DOHH2 (cell line): ENCODE measurements around the gene UBE2QL1.

Experiments used
- H3F3A ChIP-seq: fragments of 200-600 bp; sonication (generic), shearing (Covaris generic); 2 replicates; pipeline ENCODE4 v1.6.0; 2016; ENCODE audit warnings: antibody characterized with exemption, mild to moderate bottlenecking; ENCODE audit not compliant: control insufficient read depth, insufficient read depth
- H3K27ac ChIP-seq: fragments of 200-600 bp; sonication (generic); 2 replicates; pipeline ENCODE4 v1.5.1; 2014; ENCODE audit warnings: low read depth, mild to moderate bottlenecking, low read length, moderate library complexity
- H3K27me3 ChIP-seq: fragments of 200-600 bp; sonication (generic); 2 replicates; pipeline ENCODE4 v1.6.1; 2014; ENCODE audit warnings: mild to moderate bottlenecking, low read length, mixed read lengths; ENCODE audit not compliant: control insufficient read depth
- H3K36me3 ChIP-seq: fragments of 200-600 bp; sonication (generic); 2 replicates; pipeline ENCODE4 v1.6.1; 2014; ENCODE audit warnings: mild to moderate bottlenecking, low read length, moderate library complexity, mixed read lengths; ENCODE audit not compliant: control insufficient read depth
- H3K4me1 ChIP-seq: fragments of 200-600 bp; sonication (generic); 2 replicates; pipeline ENCODE4 v1.6.1; 2014; ENCODE audit warnings: mild to moderate bottlenecking, low read length, mixed read lengths; ENCODE audit not compliant: control insufficient read depth
- H3K4me2 ChIP-seq: fragments of 200-600 bp; sonication (generic); 2 replicates; pipeline ENCODE4 v1.6.0; 2014; ENCODE audit warnings: mild to moderate bottlenecking, low read length, moderate library complexity
- H3K4me3 ChIP-seq: fragments of 200-600 bp; sonication (generic); 2 replicates; pipeline ENCODE4 v1.5.1; 2014; ENCODE audit warnings: mild to moderate bottlenecking, low read length, mixed read lengths
- H3K79me2 ChIP-seq: fragments of 200-600 bp; sonication (generic); 2 replicates; pipeline ENCODE4 v1.6.1; 2014; ENCODE audit warnings: mild to moderate bottlenecking, low read length, mixed read lengths; ENCODE audit not compliant: control insufficient read depth
- H3K9me2 ChIP-seq: fragments of 200-600 bp; sonication (generic); replicated peaks from 2 replicates; pipeline ENCODE4 v1.6.1; 2014; ENCODE audit warnings: mild to moderate bottlenecking, low read length, mixed read lengths; ENCODE audit not compliant: control insufficient read depth
- H3K9me3 ChIP-seq: fragments of 200-600 bp; sonication (generic); 2 replicates; pipeline ENCODE4 v1.6.1; 2014; ENCODE audit warnings: antibody characterized with exemption, low read length, mixed read lengths; ENCODE audit not compliant: control insufficient read depth, insufficient read depth
- H4K20me1 ChIP-seq: fragments of 200-600 bp; sonication (generic); 2 replicates; pipeline ENCODE4 v1.6.0; 2014; ENCODE audit warnings: low read depth, mild to moderate bottlenecking, antibody characterized with exemption, low read length, moderate library complexity; ENCODE audit not compliant: control insufficient read depth, insufficient read depth
- CTCF ChIP-seq: fragments of 200-600 bp; sonication (generic); IDR thresholded peaks from one replicate; pipeline ENCODE4 v1.5.1; 2014; ENCODE audit warnings: antibody characterized with exemption, mild to moderate bottlenecking, low read depth, low read length; ENCODE audit not compliant: poor library complexity, severe bottlenecking
- EZH2phosphoT487 ChIP-seq: fragments of 200-600 bp; sonication (generic); IDR thresholded peaks from 2 replicates; pipeline ENCODE4 v1.6.1; 2017; ENCODE audit warnings: borderline replicate concordance, mild to moderate bottlenecking, antibody characterized with exemption, low read length, moderate library complexity, mixed read lengths

UBE2QL1 gene

GRCh38 chr5:6449465-6450158 is 953 bp downstream of the UBE2QL1 start:
- Histone ChIP-seq H3F3A (no peaks in the 10 kb centered on the region), H3K79me2 (no peaks in the 10 kb centered on the region), H3K4me3 (no peak overlapping the region), H3K4me2 (no peak overlapping the region), H3K27me3 (peaks cover 15% of the 10 kb centered on the region), H3K36me3 (no peaks in the 10 kb centered on the region), H4K20me1 (no peaks in the 10 kb centered on the region), H3K9me2 (no peaks in the 10 kb centered on the region), H3K27ac (no peak overlapping the region), H3K9me3 (peaks cover 11% of the 10 kb centered on the region), H3K4me1 (no peaks in the 10 kb centered on the region)
- TF ChIP-seq EZH2phosphoT487 (no peak), CTCF (no peak)

- Histone ChIP-seq H3K9me2 (no peaks in the 10 kb centered on the region), H3K79me2 (no peaks in the 10 kb centered on the region), H3K9me3 (peaks cover 11% of the 10 kb centered on the region), H3K4me2 (no peak overlapping the region), H3K36me3 (no peaks in the 10 kb centered on the region), H3K27ac (no peak overlapping the region), H4K20me1 (no peaks in the 10 kb centered on the region), H3F3A (no peaks in the 10 kb centered on the region), H3K4me1 (no peaks in the 10 kb centered on the region), H3K27me3 (peaks cover 15% of the 10 kb centered on the region), H3K4me3 (no peak overlapping the region)
- TF ChIP-seq CTCF (no peak), EZH2phosphoT487 (no peak)
Observed at GRCh38 chr5:6450319-6450833, 1.7 kb downstream of the UBE2QL1 start.

GRCh38 chr5:6452622-6453504 is 4.2 kb downstream of the UBE2QL1 start:
- H3K4me2 ChIP-seq, result no peak overlapping the region

More at GRCh38 chr5:6452622-6453504, 4.2 kb downstream of the UBE2QL1 start:
- Histone ChIP-seq H3K79me2 (no peaks in the 10 kb centered on the region), H3K36me3 (no peaks in the 10 kb centered on the region), H3K9me3 (peaks cover 6% of the 10 kb centered on the region), H3F3A (no peaks in the 10 kb centered on the region), H3K4me1 (no peaks in the 10 kb centered on the region), H3K27me3 (peaks cover 15% of the 10 kb centered on the region), H3K9me2 (no peaks in the 10 kb centered on the region), H3K27ac (no peak overlapping the region), H3K4me3 (no peak overlapping the region), H4K20me1 (no peaks in the 10 kb centered on the region)
- TF ChIP-seq CTCF (no peak), EZH2phosphoT487 (no peak)
